Keratinocyte (primary cell): ENCODE data around the gene FRMD4B. TPM values are rescaled to one million over a fixed set of nuclear protein-coding genes. Genes with fewer than 3 reads are reported as not detected.

Experiments
- DNase-seq: peaks from one replicate; pipeline ENCODE4 v3.0.0-alpha.2; 2011; ENCODE audit warnings: low read depth, missing footprints, low spot score
- FAIRE-seq: peaks from 2 replicates; lab custom pipeline; 2011; peaks lifted over from hg19 to GRCh38; lab: Jason Lieb, UNC
- H2AFZ ChIP-seq: 2 replicates; pipeline ENCODE4 v1.6.0; 2012; ENCODE audit warnings: low read length, control low read depth, inconsistent platforms; ENCODE audit not compliant: control insufficient read depth
- H3K27ac ChIP-seq: 2 replicates; pipeline ENCODE4 v1.5.1; 2011; ENCODE audit warnings: low read length; ENCODE audit not compliant: control insufficient read depth, insufficient read depth
- H3K27me3 ChIP-seq: 3 replicates; pipeline ENCODE4 v1.6.0; 2011; ENCODE audit warnings: low read length; ENCODE audit not compliant: control insufficient read depth, insufficient read depth; ENCODE audit errors: extremely low read depth
- H3K36me3 ChIP-seq, 2 experiments: 2 replicates in 1 of 2; 3 replicates in 1 of 2; pipeline ENCODE4 v1.5.1; 2011; ENCODE audit warnings: low read length in 2 of 2, mild to moderate bottlenecking in 1 of 2; ENCODE audit not compliant: control insufficient read depth in 2 of 2, insufficient read depth in 2 of 2; ENCODE audit errors: extremely low read depth in 1 of 2
- H3K4me1 ChIP-seq: 3 replicates; pipeline ENCODE4 v1.5.1; 2011; ENCODE audit warnings: low read length; ENCODE audit not compliant: control insufficient read depth, insufficient read depth; ENCODE audit errors: extremely low read depth
- H3K4me2 ChIP-seq: 3 replicates; pipeline ENCODE4 v1.6.0; 2011; ENCODE audit warnings: low read depth, low read length; ENCODE audit not compliant: control insufficient read depth, insufficient read depth; ENCODE audit errors: extremely low read depth
- H3K4me3 ChIP-seq, 3 experiments: fragments of 200-600 bp in 1 of 3; sonication (generic) in 1 of 3; 2 replicates in 2 of 3; 3 replicates in 1 of 3; pipeline ENCODE4 v1.5.1; 2011 to 2016; ENCODE audit warnings: low read length in 3 of 3, mild to moderate bottlenecking in 3 of 3, control low read depth in 2 of 3, inconsistent platforms in 1 of 3, low read depth in 1 of 3, mixed read lengths in 1 of 3, mixed run types in 1 of 3, moderate library complexity in 1 of 3; ENCODE audit not compliant: control insufficient read depth in 2 of 3, insufficient read depth in 2 of 3; ENCODE audit errors: extremely low read depth in 1 of 3
- H3K79me2 ChIP-seq: 2 replicates; pipeline ENCODE4 v1.6.0; 2012; ENCODE audit warnings: low read length; ENCODE audit not compliant: control insufficient read depth, insufficient read depth
- H3K9ac ChIP-seq: 3 replicates; pipeline ENCODE4 v1.6.0; 2011; ENCODE audit warnings: low read length; ENCODE audit not compliant: control insufficient read depth, insufficient read depth; ENCODE audit errors: extremely low read depth
- H3K9me1 ChIP-seq: 3 replicates; pipeline ENCODE4 v1.6.0; 2011; ENCODE audit warnings: low read length; ENCODE audit not compliant: control insufficient read depth, insufficient read depth; ENCODE audit errors: extremely low read depth
- H3K9me3 ChIP-seq: 2 replicates; pipeline ENCODE4 v1.5.1; 2012; ENCODE audit warnings: low read depth, low read length; ENCODE audit not compliant: control insufficient read depth
- H4K20me1 ChIP-seq: 3 replicates; pipeline ENCODE4 v1.6.0; 2011; ENCODE audit warnings: low read length; ENCODE audit not compliant: control insufficient read depth, insufficient read depth; ENCODE audit errors: extremely low read depth
- EZH2 ChIP-seq: IDR thresholded peaks from one replicate; pipeline ENCODE4 v1.6.1; 2012; ENCODE audit warnings: inconsistent platforms, mild to moderate bottlenecking, low read length, moderate library complexity
- dilution Hi-C: fragments of 300-500 bp; cut with MboI; formaldehyde crosslinking; loops from one replicate; pipeline ENCODE4 v1.7.0; 2020; ENCODE audit warnings: low sequenced_read_pairs; ENCODE audit not compliant: extremely low pct_ligation_motif_present
- polyA plus RNA-seq, 5 experiments: library from polyadenylated mRNA; depleted of rRNA in 3 of 5; stranded (reverse) in 3 of 5; stranded (forward) in 1 of 5; unstranded in 1 of 5; fragments of >200 nt; gene quantifications; 1 replicate in 1 of 5; 2 replicates in 3 of 5; 3 replicates in 1 of 5; pipeline versions ENCODE4 v1.2.1 to v1.2.3, GENCODE V29; 2011 to 2012; ENCODE audit warnings: missing spikeins in 2 of 5, low read depth in 1 of 5, low replicate concordance in 1 of 5
- TF ChIP-seq, protein P1 (sequence below), 3 experiments: IDR thresholded peaks in 1 of 3; conservative IDR thresholded peaks in 1 of 3; optimal IDR thresholded peaks in 1 of 3; 2 replicates in 2 of 3; 3 replicates in 1 of 3; pipeline versions ENCODE3 to v1.5.1; 2011; ENCODE audit warnings: low read length in 3 of 3, mild to moderate bottlenecking in 3 of 3, moderate library complexity in 2 of 3, control low read depth in 1 of 3, inconsistent platforms in 1 of 3; ENCODE audit not compliant: insufficient read depth in 2 of 3; ENCODE audit errors: extremely low read depth in 1 of 3

Gene FRMD4B
- polyA plus RNA-seq, 1 donor (not counting 4 experiments of a cell fraction or from before 2014, with no cell fraction given): 48.3 TPM

DNA sequence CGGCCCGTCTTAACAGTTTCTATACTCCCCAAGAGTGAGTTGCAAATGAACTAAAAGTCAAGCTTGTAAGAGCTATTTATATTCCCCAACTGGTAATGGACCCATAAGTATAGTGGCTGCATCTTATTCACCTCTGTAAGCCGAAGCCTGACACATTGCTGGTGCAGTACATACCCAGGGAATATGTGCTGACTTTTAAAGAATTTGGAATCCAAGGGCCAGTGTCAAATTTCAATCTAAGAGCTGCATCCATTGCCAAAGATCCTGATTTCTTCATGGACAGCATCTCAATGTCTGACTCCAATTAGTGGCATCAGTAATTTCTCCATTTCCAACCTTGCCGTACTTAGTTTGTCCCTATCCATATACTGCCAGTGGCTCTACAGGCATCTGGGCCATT lies 42.0 kb downstream of the FRMD4B start:
- no peak for FAIRE-seq
- Histone ChIP-seq H3K4me2 (no peak overlapping the region), H3K9ac (no peak overlapping the region), H4K20me1 (no peaks in the 10 kb centered on the region), H3K27ac (no peak overlapping the region), H3K9me1 (no peaks in the 10 kb centered on the region), H2AFZ (no peak overlapping the region), H3K27me3 (no peaks in the 10 kb centered on the region), H3K79me2 (peaks cover 31% of the 10 kb centered on the region), H3K4me3 (no peak overlapping the region), H3K36me3 (peaks cover 6 to 7% of the 10 kb centered on the region in 2 experiments), H3K4me1 (no peaks in the 10 kb centered on the region), H3K9me3 (no peaks in the 10 kb centered on the region)
- dilution Hi-C loops: no loop called here
- TF ChIP-seq EZH2: no peak
- TF ChIP-seq, protein P1, sequence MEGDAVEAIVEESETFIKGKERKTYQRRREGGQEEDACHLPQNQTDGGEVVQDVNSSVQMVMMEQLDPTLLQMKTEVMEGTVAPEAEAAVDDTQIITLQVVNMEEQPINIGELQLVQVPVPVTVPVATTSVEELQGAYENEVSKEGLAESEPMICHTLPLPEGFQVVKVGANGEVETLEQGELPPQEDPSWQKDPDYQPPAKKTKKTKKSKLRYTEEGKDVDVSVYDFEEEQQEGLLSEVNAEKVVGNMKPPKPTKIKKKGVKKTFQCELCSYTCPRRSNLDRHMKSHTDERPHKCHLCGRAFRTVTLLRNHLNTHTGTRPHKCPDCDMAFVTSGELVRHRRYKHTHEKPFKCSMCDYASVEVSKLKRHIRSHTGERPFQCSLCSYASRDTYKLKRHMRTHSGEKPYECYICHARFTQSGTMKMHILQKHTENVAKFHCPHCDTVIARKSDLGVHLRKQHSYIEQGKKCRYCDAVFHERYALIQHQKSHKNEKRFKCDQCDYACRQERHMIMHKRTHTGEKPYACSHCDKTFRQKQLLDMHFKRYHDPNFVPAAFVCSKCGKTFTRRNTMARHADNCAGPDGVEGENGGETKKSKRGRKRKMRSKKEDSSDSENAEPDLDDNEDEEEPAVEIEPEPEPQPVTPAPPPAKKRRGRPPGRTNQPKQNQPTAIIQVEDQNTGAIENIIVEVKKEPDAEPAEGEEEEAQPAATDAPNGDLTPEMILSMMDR (optimal IDR thresholded peaks at IDR 0.05 in 1 of 3, IDR thresholded peaks at IDR 0.05 in 1 of 3, conservative IDR thresholded peaks at IDR 0.05 in 1 of 3; ENCODE audit: extremely low read depth in 1 of 3, insufficient read depth in 2 of 3, low read length in 3 of 3): no peak
- no peak for DNase-seq

DNA sequence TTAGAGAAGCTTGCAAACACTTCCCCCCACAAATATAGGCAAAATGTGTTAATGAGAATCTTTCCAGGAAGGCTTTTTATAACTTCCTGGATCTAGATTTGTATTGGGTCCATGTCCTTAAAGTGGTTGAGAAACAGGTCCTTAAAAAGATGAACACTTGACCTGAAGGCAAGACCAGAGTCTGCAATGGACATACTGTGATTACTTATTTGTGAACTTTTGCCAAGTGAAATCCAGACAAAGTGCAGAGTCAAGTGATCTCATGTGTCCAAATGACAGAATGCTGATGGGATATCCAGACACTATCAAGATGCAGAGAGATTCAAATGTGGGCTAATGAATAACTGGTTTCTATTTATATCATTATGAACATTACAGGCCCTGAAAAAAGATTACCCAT lies 43.8 kb downstream of the FRMD4B start:
- Histone ChIP-seq H3K9me1 (no peaks in the 10 kb centered on the region), H3K36me3 (peaks cover 6 to 7% of the 10 kb centered on the region in 2 experiments), H3K9me3 (peaks cover 2% of the 10 kb centered on the region), H3K27ac (no peak overlapping the region), H2AFZ (no peak overlapping the region), H3K4me2 (no peak overlapping the region), H3K4me3 (no peak overlapping the region), H3K27me3 (no peaks in the 10 kb centered on the region), H3K9ac (no peak overlapping the region), H3K79me2 (peaks cover 37% of the 10 kb centered on the region), H4K20me1 (no peaks in the 10 kb centered on the region), H3K4me1 (no peaks in the 10 kb centered on the region)
- DNase-seq (no peak), FAIRE-seq (no peak)
- dilution Hi-C loops: no loop called here
- TF ChIP-seq, protein P1 (optimal IDR thresholded peaks at IDR 0.05 in 1 of 3, IDR thresholded peaks at IDR 0.05 in 1 of 3, conservative IDR thresholded peaks at IDR 0.05 in 1 of 3; ENCODE audit: extremely low read depth in 1 of 3, insufficient read depth in 2 of 3, low read length in 3 of 3): no peak
- TF ChIP-seq EZH2: no peak
